NCI-H524 treated with DMSO at 0.1 percent for 48 hours (cell line): ENCODE results near the gene COL26A1.
"Not testable (repeated sequence)": the region's sequence is repeated elsewhere in the genome, so short reads cannot be mapped to it uniquely, and the experiment has no call there.

ENCODE experiments used
- DNase-seq: peaks from one replicate; lab custom pipeline; 2025; lab: John Stamatoyannopoulos, UW

Gene COL26A1

DNA sequence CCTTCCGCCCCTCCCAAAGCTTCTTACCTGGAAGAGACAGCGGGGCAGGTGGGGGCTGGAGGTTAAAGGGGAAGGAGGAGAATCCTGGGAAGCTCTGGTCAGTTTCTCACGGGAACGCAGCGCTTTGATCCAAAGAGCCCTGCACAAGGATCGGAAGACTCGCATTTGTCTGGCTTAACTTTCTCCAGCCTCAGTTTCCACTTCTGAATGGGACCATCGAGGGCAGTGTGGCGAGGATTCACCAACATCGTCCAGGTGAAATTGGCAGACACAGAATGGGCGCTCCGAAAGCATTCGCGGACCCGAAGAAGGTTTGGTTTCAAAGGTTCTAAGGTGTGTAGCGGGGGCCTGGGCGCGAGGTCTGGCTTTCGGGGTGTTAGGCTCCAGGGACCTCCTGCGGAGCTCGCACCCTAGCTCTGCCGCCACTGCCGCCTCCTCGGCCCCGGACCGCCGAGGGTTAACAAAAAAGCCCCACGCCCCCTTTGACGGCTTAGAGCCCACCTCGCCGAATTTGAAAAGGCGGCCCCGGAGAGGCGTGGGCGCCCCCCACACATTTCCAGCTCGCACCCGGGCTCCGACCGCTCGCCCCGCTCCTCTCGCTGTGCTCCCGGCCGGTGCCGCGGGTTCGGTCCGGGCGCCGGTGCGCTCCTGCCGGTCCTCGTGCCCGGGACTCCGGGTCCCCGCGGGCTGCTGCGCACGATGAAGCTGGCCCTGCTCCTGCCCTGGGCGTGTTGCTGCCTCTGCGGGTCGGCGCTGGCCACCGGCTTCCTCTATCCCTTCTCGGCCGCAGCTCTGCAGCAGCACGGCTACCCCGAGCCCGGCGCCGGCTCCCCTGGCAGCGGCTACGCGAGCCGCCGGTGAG is at the start of gene COL26A1:
Gene COL26A1, plus strand, starts transcription at position 542 of the 862 bp plus-strand sequence. Its CDS starts 158 bp downstream, at position 700.
- DNase-seq = no peak

DNA sequence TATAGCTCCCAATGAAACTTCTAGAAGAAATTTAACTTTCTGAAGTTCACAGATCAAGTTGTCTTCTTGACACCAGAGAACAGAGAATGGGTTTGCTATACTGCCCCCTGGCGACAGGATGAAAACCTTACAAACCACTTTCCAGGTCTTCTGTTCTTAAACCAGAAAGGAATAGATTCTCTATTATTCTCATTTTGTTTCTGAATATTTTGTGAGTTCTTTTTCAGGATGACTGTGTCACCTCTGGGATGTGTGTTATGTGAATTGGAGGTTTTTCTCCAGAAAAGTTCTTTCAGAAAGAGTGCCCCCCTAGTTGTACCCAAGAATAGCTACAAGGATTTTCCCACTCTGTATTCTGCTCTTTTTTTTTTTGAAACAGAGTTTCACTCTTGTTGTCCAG is 47.3 kb upstream of the COL26A1 start:
- no peak for DNase-seq

DNA sequence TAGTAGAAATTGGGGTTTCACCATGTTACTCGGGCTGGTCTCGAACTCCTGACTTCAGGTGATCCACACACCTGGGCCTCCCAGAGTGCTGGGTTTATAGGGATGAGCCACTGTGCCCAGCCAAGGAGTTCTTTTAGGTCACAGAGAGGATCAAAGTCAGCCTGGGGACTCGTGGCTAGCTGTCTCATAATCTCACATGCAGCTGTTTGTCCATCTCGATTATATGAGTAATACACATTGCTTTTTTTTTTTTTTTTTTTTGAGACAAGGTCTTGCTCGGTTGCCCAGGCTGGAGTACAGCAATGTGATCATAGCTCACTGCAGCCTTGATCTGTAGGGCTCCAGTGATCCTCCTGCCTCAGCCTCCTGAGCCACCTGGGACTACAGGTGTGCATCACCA is 43.3 kb upstream of the COL26A1 start:
- DNase-seq = no peak

DNA sequence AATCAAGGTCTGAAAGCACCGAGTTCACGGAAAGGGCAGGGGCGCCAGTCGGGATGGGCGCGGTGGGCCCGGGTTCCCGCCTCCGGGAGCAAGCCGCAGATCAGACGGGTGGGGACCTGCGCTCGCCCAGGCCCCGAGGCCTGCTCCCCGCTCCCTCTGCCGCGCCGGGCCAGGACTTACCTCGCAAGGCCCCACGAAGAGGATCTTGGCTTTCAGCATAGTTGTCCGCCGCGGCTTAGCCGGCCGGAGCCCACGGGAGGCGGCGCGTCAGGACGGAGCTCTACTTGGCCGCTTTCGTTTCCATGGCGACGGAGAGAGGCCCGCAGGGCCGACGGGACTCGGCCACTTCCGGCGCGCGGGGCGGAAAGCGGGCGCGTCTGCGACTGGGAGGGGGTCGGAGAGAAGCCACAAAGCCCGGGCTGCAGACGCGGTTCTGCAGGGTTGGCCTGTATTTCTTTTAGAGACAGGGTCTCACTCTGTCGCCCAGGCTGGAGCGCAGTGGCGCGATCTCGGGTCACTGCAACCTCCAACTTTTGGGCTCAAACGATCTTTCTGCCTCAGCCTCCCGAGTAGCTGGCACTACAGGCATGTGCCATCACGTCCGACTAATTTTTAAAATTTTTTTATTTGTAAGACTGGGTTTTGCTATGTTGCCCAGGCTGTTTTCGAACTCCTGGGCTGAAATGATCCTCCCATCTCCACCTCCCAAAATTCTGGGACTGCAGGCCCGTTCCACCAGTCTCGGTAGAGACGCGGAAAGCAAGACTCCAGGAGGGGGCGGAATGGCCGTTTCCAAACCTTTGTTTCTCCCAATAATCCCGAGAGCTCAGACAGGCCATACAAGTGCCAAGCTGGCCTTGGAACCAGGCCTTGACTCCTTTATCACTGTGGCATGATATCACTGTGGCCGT is 40.9 kb upstream of the COL26A1 start, which contains the start of gene IFT22:
Gene IFT22, minus strand, starts transcription at position 322 of the 911 bp plus-strand sequence. Its CDS starts 103 bp downstream, at position 219.
- DNase-seq = peak; percentile 32

DNA sequence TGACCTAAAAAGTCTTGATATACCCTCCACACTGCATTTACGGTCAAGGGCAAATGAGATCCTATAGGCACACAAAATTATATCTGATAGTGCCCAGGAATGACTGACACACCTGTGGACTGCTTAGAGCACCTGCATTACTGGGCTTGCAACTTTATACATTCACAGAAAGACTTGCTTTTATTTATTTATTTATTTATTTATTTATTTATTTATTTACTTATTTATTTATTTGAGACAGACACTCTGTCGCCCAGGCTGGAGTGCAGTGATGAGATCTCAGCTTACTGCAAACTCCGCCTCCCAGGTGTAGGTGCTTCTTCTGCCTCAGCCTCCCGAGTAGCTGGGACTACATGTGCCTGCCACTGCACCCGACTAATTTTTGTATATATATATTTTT is 34.5 kb upstream of the COL26A1 start:
- DNase-seq = no peak

DNA sequence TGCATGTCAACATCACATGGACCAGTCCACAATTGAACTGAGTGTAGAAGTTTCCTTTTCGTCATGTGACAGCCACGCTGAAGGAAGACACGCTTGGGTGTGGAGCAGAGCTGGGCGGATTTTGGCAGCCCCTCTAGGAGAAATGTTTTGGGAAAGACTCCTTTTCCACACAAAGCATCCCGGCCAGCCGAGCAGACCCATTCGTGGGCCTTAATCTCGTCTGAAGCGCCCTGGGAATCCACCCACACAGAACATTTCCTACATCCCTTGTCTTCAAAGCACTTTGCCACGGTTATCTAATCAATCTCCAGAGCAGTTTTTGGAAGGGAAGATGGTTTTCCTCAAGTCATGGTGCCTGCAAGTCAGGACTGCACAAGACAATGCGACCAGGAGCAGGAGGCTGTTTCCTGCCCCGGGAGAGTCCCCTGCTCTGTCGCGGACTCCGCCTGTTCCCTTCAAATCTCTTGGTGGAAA is 32.6 kb upstream of the COL26A1 start:
- no peak for DNase-seq

DNA sequence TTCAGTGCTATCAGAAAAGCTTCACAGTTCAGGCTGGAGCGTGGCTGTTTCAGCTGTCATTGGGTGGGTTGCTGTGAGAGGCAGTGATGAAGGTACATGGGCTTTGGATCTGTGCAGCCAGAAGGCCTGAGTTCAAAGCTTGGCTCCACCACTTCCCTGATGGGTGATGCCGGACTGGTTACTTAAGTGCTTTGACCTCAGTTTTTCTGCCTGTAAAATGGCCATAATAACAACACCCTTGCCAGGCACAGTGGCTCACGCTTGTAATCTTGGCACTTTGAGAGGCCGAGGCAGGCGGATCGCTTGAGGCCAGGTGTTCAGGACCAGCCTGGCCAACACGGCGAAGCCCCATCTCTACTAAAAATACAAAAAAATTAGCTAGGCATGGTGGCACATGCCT is 30.6 kb upstream of the COL26A1 start:
- DNase-seq = no peak

DNA sequence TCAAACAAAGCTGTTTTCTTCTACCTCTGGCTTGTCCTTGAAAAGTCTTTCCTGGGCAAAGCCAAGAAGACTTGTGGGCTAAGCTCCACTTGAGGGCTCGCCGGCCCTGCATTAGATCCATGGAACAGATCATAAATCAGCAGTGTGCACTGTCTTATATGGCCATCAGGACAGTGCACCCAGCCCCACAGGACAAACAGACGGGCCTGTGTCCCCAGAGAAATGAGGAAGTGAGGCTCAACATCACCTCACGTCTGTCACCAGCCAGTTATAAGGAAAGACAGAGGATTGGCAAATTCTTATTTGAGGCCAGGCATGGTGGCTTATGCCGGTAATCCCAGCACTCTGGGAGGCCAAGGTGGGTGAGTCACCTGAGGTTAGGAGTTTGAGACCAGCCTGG is 28.8 kb upstream of the COL26A1 start:
- no peak for DNase-seq

DNA sequence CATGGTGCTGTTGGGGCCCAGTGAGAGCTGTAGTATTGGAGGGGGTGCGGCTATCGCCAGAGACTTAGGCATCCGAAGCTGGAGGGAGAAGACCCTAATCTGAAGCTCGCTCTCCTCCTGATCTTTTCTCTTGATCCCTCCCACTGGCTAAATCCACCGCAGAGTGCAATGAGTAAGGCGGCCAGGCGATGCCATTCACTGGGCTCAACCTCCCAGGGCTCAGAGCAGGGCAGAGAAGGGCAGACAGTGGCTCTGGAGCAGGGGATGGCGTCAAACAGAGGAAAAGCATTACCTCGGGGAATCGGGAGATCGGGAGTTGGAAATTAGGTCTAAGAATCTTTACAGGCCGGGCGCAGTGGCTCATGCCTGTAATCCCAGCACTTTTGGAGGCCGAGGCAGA is 22.3 kb upstream of the COL26A1 start:
- no peak for DNase-seq

DNA sequence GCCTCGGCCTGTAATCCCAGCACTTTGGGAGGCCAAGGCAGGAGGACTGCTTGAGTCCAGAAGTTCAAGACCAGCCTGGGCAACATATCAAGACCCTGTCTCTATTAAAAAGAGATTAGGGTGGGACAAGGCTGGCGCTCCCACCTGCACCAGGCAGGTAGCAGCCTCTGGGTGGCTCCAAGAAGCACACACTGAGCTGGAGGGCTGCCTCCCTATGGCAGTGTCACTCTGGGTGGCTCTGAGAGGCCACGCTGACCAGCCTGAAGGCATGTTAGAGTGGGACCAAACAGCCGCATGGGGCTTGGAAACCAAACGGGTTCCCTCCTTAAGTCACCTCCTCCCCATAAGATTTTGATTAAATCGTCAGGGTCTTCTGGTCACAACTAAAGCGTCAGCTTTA is 19.8 kb upstream of the COL26A1 start:
- no peak for DNase-seq

DNA sequence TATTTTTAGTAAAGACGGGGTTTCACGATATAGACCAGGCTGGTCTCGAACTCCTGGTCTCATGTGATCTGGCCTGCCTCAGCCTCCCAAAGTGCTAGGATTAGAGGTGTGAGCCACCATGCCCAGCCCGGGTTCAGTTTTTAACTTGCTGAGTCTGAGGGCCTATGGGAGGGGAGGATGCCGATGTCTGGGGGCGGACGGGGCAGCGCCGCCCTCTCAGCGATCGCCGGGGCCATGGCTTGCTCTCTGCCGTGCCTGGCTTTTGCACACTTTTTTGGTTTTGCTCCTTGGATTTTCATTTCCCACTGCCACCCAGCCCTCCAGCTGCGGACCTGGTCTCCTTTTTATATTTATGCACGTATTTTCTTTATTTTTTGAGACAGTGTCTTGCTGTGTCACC is 15.2 kb upstream of the COL26A1 start:
- no peak for DNase-seq

DNA sequence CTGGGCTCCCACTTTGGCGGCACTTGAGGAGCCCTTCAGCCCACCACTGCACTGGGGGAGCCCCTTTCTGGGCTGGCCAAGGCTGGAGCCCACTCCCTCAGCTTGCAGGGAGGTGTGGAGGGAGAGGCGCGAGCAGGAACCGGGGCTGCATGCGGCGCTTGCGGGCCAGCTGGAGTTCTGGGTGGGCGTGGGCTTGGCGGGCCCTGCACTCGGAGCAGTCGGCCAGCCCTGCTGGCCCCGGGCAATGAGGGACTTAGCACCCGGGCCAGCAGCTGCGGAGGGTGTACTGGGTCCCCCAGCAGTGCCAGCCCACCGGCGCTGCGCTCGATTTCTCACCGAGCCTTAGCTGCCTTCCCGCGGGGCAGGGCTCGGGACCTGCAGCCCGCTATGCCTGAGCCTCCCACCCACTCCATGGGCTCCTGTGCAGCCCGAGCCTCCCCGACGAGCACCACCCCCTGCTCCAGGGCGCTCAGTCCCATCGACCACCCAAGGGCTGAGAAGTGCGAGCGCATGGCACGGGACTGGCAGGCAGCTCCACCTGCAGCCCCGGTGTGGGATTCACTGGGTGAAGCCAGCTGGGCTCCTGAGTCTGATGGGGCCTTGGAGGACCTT is 14.1 kb upstream of the COL26A1 start:
- not testable (repeated sequence) for DNase-seq

DNA sequence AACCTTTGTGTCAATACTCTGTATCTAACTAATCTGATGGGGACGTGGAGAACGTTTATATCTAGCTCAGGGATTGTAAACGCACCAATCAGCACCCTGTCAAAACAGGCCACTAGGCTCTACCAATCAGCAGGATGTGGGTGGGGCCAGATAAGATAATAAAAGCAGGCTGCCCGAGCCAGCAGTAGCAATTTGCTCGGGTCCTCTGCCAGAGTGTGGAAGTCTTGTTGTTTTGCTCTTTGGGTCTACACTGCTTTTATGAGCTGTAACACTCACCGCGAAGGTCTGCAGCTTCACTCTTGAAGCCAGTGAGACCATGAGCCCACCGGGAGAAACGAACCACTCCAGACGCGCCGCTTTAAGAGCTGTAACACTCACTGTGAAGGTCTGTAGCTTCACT is 13.4 kb upstream of the COL26A1 start:
- DNase-seq = not testable (repeated sequence)

DNA sequence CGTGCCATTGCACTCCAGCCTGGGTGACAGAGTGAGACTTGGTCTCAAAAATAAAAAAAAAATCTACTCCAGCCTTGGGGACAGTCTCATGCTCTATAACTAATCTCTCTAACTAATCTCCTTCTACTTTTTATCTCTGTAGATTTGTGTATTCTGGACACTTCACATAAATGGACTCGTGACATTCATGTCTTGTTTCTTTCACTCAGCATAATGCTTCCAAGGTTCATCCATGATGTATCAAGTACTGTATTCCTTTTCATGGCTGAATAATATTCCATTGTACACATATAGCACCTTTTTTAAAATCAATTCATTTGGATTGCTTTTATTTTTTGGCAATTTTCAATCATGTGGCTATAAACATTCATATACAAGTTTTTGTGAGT is 9.8 kb upstream of the COL26A1 start:
- no peak for DNase-seq

DNA sequence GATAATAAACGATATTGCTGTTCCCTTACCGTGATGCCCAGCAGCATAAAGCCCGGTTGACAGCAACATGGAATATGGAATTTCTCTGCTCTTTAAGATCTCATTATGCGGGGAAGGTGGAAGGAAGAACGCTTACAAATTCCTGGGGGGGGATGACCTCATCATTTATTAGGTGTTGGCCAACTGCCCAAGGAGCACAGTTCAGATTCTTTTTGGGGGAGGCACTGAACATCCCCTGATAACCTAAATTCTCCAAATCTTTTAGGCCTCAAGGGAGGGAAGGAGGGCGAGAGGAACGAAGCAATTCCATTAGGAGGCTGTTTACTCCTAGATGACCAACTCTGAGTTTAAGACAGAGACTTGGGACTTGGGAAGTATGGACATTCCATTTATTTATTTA is 5.2 kb upstream of the COL26A1 start:
- DNase-seq = no peak

DNA sequence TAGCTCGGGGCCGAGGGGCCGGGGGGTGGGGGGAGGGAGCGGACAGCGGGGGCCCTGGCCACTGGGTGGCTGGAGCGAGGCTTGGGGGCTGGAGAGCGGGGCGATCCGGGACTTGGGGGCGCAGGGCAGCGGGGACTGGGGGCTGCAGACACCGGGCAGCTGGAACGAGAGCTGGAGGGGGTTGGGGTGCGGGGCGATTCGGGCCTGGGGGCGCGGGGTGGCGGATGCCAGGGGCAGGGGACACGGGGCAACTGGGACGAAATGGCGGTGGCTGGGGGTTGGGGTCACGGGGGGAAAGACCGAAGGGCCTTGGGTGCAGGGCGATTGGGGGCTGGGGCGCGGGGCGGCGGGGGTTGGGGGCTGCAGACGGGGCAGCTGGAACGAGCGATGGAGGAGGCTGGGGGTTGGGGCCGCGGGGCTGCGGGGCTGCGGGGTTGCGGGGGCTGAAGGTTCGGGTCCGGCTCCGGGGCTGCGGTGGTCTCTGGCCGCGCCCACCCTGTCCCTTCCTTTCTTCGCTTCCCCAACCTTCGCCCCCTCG is 590 bp downstream of the COL26A1 start:
- DNase-seq = no peak

DNA sequence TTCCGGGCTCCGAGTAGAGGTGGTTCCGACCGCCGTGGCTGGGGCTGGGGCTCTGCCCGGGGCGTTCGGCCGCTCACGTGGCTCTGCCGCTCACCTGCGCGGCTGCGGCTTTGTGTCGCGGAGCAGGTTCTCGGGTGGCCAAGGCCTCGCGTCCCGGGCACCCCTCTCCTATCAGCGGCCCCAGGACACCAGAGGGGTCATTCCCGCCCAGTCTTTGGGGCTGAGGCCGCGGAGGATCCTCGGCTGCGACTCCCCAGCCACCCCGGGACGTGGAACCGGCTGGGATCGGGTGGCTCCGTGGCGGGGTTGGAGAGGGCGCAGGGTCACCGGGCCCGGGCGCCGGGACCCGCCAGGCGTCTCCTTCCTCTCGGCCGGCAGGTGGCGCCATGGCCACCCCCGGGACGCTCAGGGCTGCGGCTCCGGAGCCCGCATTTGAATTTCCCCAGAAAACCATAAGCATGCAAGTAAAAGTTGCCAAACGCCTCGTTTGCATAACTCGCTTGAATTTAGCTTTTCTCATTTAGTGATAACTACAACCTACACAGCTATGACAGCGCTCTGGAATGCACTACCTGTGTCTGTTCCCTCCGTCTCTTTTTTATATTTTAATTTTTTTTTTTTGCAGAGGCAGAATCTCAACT is 1.2 kb downstream of the COL26A1 start:
- DNase-seq = no peak

DNA sequence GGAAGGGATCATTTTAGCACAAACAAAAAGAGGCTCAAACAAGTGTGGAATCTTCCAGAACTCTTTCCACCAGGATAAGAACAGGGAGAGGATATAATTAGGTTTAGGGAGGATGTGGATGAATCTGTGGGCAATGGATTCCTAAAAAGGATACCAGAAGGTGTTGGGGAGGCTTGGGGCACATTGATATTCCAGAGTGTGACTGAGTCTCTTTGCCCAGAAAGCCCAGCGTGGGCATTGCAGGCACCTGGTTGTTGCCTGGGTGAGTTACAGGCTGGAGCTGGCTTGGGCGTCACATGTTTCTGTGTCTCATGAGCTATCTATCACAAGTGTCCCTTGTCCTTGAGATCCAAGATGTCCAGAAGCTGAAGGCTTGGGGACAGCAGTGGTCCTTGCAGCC is 3.3 kb downstream of the COL26A1 start:
- no peak for DNase-seq

DNA sequence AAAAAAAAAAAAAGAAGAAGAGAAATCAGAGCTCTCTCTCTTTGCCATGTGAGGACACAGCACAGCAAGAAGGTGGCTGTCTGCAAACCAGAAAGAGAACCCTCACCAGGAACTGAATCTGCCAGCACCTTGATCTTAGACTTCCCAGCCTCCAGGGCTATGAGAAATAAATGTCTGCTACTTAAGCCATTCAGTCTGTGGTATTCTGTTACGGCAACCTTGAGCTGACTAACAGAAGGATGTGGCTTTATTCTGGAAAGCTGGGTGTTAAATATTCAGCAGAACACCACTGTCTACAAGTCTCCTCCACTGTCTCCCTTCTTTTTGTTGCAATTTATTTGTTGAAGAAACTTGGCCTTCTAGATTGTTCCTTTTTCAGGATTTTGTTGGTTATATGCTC is 5.0 kb downstream of the COL26A1 start:
- no peak for DNase-seq

DNA sequence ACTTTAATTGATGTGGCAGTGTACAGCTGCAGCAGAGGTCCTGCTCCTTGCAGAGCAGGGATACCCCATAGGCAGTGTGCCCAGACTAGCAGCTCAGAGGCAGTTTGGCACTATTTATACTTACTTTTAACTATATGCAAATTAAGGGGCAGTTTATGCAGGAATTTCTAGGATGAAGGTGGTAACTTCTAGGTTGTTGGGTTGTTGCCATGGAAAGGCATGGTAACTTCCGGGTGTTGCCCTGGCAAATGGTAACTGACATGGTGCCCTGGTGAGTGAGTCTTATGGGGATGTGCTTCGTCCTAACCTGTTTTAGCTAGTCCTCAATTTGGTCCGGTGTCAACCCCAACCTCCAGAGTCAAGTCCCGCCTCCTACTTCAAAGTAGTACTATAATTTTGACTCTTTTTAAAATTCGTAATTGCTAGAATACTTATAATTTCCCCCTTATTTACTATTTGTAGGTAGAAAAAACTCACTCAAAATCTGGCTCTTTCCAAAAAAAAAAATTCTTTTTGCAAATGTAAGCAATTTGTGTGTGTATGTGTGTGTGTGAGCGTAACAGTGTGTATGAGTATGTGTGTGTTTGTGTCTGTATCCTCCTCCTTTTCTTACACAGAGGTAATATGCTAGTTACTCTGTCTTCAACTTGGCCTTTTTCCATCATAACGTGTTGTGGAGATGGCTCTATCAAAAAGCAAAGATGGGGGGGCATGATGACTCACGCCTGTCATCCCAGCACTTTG is 5.9 kb downstream of the COL26A1 start:
- no peak for DNase-seq

DNA sequence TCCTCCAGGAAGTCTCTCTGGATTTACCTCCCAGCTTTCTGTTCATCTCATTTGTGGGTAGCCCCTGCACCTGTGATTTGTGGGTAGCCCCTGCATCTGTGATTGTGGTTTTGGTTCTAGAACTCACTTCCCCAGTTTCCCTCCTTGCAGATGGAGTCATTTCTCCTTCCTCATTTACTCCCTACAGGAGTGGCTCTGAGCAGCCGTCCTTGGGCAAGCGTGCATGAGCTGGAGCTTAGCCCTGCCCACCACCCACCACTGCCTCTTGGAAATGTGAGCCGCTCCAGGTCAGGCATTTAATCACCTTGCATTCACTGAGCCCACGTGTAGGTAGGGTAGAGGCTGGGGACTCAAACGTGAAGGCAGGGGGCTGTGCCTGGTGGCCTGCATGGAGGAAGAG is 8.2 kb downstream of the COL26A1 start:
- no peak for DNase-seq
